Astrocyte (in vitro differentiated cells and primary cell): ENCODE results near the gene PRDM15. TPM values are rescaled to one million over a fixed set of nuclear protein-coding genes. Genes with fewer than 3 reads are reported as not detected.

Source experiments
- DNase-seq: peaks from one replicate; pipeline ENCODE4 v3.0.0-alpha.2; 2010; ENCODE audit warnings: low read depth
- FAIRE-seq: peaks from 2 replicates; lab custom pipeline; 2011; peaks lifted over from hg19 to GRCh38; lab: Jason Lieb, UNC
- H2AFZ ChIP-seq: 2 replicates; pipeline ENCODE4 v1.6.0; 2012; ENCODE audit warnings: low read depth, low read length, inconsistent platforms
- H3K27ac ChIP-seq: 2 replicates; pipeline ENCODE4 v1.5.1; 2011; ENCODE audit warnings: low read depth, low read length, inconsistent platforms
- H3K27me3 ChIP-seq: 2 replicates; pipeline ENCODE4 v1.6.0; 2011; ENCODE audit warnings: low read length, inconsistent platforms; ENCODE audit not compliant: insufficient read depth
- H3K36me3 ChIP-seq: 2 replicates; pipeline ENCODE4 v1.5.1; 2011; ENCODE audit warnings: low read length, inconsistent platforms; ENCODE audit not compliant: insufficient read depth
- H3K4me1 ChIP-seq: 2 replicates; pipeline ENCODE4 v1.5.1; 2011; ENCODE audit warnings: low read length, inconsistent platforms; ENCODE audit not compliant: insufficient read depth
- H3K4me2 ChIP-seq: 2 replicates; pipeline ENCODE4 v1.6.0; 2012; ENCODE audit warnings: low read length, inconsistent platforms
- H3K4me3 ChIP-seq: 2 replicates; pipeline ENCODE4 v1.5.1; 2011; ENCODE audit warnings: low read depth, mild to moderate bottlenecking, low read length, inconsistent platforms; ENCODE audit not compliant: insufficient read depth
- H3K79me2 ChIP-seq: 2 replicates; pipeline ENCODE4 v1.6.0; 2012; ENCODE audit warnings: mild to moderate bottlenecking, low read length, inconsistent platforms; ENCODE audit not compliant: insufficient read depth
- H3K9ac ChIP-seq: 2 replicates; pipeline ENCODE4 v1.6.0; 2012; ENCODE audit warnings: mild to moderate bottlenecking, low read length, inconsistent platforms
- H3K9me3 ChIP-seq: 2 replicates; pipeline ENCODE4 v1.5.1; 2012; ENCODE audit warnings: low read depth, mild to moderate bottlenecking, low read length, inconsistent platforms; ENCODE audit not compliant: insufficient read depth
- H4K20me1 ChIP-seq: 2 replicates; pipeline ENCODE4 v1.6.0; 2012; ENCODE audit warnings: low read length, inconsistent platforms; ENCODE audit not compliant: insufficient read depth
- H3K27ac Mint-ChIP-seq: one replicate; pipeline ENCODE4 v1.8.0; 2021; ENCODE audit warnings: mild to moderate bottlenecking, mixed read lengths; ENCODE audit not compliant: unreplicated experiment
- H3K27me3 Mint-ChIP-seq: one replicate; pipeline ENCODE4 v1.8.0; 2021; ENCODE audit warnings: low read depth, mixed read lengths; ENCODE audit not compliant: unreplicated experiment
- H3K36me3 Mint-ChIP-seq: one replicate; pipeline ENCODE4 v1.8.0; 2021; ENCODE audit warnings: low read depth, mixed read lengths; ENCODE audit not compliant: unreplicated experiment
- H3K4me1 Mint-ChIP-seq: one replicate; pipeline ENCODE4 v1.8.0; 2021; ENCODE audit warnings: low read depth, mixed read lengths; ENCODE audit not compliant: unreplicated experiment
- H3K4me3 Mint-ChIP-seq: one replicate; pipeline ENCODE4 v1.8.0; 2021; ENCODE audit warnings: mild to moderate bottlenecking, moderate library complexity, mixed read lengths; ENCODE audit not compliant: unreplicated experiment
- H3K9me3 Mint-ChIP-seq: one replicate; pipeline ENCODE4 v1.8.0; 2021; ENCODE audit warnings: mild to moderate bottlenecking, mixed read lengths; ENCODE audit not compliant: unreplicated experiment
- EZH2 ChIP-seq: IDR thresholded peaks from 2 replicates; pipeline ENCODE4 v1.6.1; 2012; ENCODE audit warnings: mild to moderate bottlenecking, low read length, inconsistent platforms; ENCODE audit not compliant: insufficient read depth
- total RNA-seq: library from RNA; stranded (reverse); gene quantifications from 2 replicates; pipeline ENCODE4 v1.2.1, GENCODE V29; 2021
- TF ChIP-seq, protein P1 (sequence below): IDR thresholded peaks from 2 replicates; pipeline ENCODE4 v1.5.1; 2011; ENCODE audit warnings: low read depth, mild to moderate bottlenecking, inconsistent platforms, low read length, moderate library complexity; ENCODE audit not compliant: insufficient read depth

PRDM15 gene
- total RNA-seq, 1 donor from 2014 or later: 6.8 TPM

GRCh38 chr21:41764558-41765419, 114.4 kb downstream of the PRDM15 start:
- no peaks in the 10 kb centered on the region for H3K9me3 ChIP-seq
- no peak overlapping the region for H3K4me3 ChIP-seq
- peaks cover 3% of the 10 kb centered on the region for H3K79me2 ChIP-seq
- TF ChIP-seq, protein P1, sequence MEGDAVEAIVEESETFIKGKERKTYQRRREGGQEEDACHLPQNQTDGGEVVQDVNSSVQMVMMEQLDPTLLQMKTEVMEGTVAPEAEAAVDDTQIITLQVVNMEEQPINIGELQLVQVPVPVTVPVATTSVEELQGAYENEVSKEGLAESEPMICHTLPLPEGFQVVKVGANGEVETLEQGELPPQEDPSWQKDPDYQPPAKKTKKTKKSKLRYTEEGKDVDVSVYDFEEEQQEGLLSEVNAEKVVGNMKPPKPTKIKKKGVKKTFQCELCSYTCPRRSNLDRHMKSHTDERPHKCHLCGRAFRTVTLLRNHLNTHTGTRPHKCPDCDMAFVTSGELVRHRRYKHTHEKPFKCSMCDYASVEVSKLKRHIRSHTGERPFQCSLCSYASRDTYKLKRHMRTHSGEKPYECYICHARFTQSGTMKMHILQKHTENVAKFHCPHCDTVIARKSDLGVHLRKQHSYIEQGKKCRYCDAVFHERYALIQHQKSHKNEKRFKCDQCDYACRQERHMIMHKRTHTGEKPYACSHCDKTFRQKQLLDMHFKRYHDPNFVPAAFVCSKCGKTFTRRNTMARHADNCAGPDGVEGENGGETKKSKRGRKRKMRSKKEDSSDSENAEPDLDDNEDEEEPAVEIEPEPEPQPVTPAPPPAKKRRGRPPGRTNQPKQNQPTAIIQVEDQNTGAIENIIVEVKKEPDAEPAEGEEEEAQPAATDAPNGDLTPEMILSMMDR: no peak
- TF ChIP-seq EZH2: no peak
- H3K4me3 Mint-ChIP-seq: peak overlapping the region; percentile 8
- FAIRE-seq: no peak
- H3K4me1 Mint-ChIP-seq: peaks cover 20% of the 10 kb centered on the region
- H3K4me1 ChIP-seq: peaks cover 36% of the 10 kb centered on the region
- H3K27me3 Mint-ChIP-seq: peaks cover 60% of the 10 kb centered on the region
- no peak overlapping the region for H3K27ac Mint-ChIP-seq
- no peak overlapping the region for H3K9ac ChIP-seq
- H3K27ac ChIP-seq: no peak overlapping the region
- H3K9me3 Mint-ChIP-seq: peaks cover 12% of the 10 kb centered on the region
- H3K36me3 Mint-ChIP-seq: peaks cover 3% of the 10 kb centered on the region
- H3K36me3 ChIP-seq: no peaks in the 10 kb centered on the region
- H3K27me3 ChIP-seq: peaks cover 32% of the 10 kb centered on the region
- H4K20me1 ChIP-seq: peaks cover 3% of the 10 kb centered on the region
- no peak for DNase-seq
- no peak overlapping the region for H2AFZ ChIP-seq
- H3K4me2 ChIP-seq: peak overlapping the region; percentile 88

DNA sequence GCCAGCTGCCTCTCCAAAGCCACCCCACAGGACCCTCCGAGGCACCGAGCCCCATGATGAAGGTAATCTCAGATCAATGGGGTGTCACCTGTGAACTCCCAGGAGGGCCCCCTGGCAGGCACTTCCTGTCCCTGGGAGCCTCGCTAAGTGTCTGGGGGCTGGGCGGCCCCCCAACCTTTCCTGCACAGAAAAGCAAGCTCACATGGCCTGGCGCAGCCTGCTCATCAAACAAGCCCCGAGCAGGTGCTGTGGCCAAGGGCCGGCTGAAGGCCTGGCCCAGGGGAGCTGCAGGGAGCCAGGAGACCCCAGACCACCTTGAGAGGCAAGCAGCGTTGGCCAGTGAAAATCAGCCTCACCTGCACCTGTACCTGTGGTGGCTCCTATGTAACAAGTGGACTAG, 115.1 kb downstream of the PRDM15 start:
- H3K4me3 ChIP-seq: no peak overlapping the region
- no peaks in the 10 kb centered on the region for H3K9me3 ChIP-seq
- FAIRE-seq: no peak
- H3K27ac Mint-ChIP-seq: no peak overlapping the region
- H3K27ac ChIP-seq: no peak overlapping the region
- H3K27me3 ChIP-seq: peaks cover 29% of the 10 kb centered on the region
- peaks cover 56% of the 10 kb centered on the region for H3K27me3 Mint-ChIP-seq
- H3K9ac ChIP-seq: no peak overlapping the region
- no peak overlapping the region for H3K4me3 Mint-ChIP-seq
- TF ChIP-seq, protein P1: no peak
- no peak for TF ChIP-seq EZH2
- peaks cover 35% of the 10 kb centered on the region for H3K4me1 ChIP-seq
- H3K36me3 ChIP-seq: no peaks in the 10 kb centered on the region
- peaks cover 20% of the 10 kb centered on the region for H3K4me1 Mint-ChIP-seq
- H3K4me2 ChIP-seq: no peak overlapping the region
- H3K9me3 Mint-ChIP-seq: peaks cover 12% of the 10 kb centered on the region
- no peak for DNase-seq
- H2AFZ ChIP-seq: no peak overlapping the region
- H3K79me2 ChIP-seq: peaks cover 3% of the 10 kb centered on the region
- peaks cover 3% of the 10 kb centered on the region for H4K20me1 ChIP-seq
- H3K36me3 Mint-ChIP-seq: peaks cover 3% of the 10 kb centered on the region

DNA sequence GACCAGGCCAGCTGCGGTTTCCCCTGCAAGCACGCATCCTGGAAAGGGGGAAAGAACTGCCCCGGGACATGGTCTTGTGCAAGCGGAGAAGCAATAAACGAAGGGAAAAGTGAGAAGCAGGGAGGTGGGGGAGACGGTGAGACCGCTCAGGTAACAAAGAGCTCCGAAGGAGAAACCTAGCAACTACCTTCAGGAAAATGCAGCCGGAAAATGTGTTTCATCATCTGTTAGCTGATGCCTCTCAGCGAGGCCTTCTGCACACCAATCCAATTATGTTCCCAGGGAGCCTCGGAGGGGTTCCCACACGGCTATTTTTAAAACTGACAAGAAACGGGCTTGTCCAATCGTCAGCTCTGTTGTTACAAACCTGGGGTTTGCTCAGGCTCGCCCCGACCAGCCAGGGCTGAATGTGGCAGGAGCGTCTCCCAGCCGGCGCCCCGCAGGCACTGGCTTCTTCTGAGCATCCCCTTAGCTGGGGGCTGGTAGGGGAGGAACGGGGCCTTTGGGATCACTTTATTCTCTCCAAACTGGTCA, 115.7 kb downstream of the PRDM15 start:
- peaks cover 29% of the 10 kb centered on the region for H3K27me3 ChIP-seq
- H3K4me2 ChIP-seq: no peak overlapping the region
- no peak overlapping the region for H3K9ac ChIP-seq
- Mint-ChIP-seq H3K4me3 (peak overlapping the region; percentile 71), H3K4me1 (peaks cover 20% of the 10 kb centered on the region), H3K27me3 (peaks cover 51% of the 10 kb centered on the region), H3K9me3 (peaks cover 12% of the 10 kb centered on the region), H3K36me3 (peaks cover 3% of the 10 kb centered on the region), H3K27ac (peak overlapping the region; percentile 91)
- no peaks in the 10 kb centered on the region for H3K36me3 ChIP-seq
- peaks cover 3% of the 10 kb centered on the region for H4K20me1 ChIP-seq
- peaks cover 31% of the 10 kb centered on the region for H3K4me1 ChIP-seq
- DNase-seq: no peak
- peak; percentile 36 for TF ChIP-seq EZH2
- TF ChIP-seq, protein P1: no peak
- FAIRE-seq: no peak
- H3K27ac ChIP-seq: no peak overlapping the region
- H3K4me3 ChIP-seq: no peak overlapping the region
- peaks cover 3% of the 10 kb centered on the region for H3K79me2 ChIP-seq
- no peak overlapping the region for H2AFZ ChIP-seq
- no peaks in the 10 kb centered on the region for H3K9me3 ChIP-seq
